NCI-H2107 treated with DMSO at 0.1 percent for 48 hours (cell line): ENCODE measurements around the gene TPM1.

Experiments
- DNase-seq: peaks from one replicate; lab custom pipeline; 2025; ENCODE audit not compliant: unreplicated experiment; lab: John Stamatoyannopoulos, UW

TPM1 gene

DNA sequence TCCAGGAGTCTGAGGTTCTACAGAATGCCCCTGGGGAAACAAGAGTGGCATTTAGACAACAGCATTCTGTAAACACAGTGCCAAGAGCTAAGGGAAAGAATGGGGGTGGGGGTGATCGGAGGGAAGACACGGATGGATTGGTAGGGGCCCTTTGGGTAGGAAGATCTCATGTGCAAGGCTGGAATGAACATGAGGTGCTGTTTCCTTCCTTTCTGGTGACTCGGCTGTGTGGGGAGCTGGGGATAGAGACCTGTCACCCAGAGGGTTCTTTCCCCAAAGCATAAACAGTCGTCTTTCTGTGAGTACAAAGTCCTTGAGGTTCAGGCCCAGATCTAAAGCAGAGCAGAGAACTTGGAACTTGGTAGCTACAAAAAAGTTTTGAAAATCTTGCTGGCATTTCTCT, 11.7 kb downstream of the TPM1 start:
- no peak for DNase-seq

DNA sequence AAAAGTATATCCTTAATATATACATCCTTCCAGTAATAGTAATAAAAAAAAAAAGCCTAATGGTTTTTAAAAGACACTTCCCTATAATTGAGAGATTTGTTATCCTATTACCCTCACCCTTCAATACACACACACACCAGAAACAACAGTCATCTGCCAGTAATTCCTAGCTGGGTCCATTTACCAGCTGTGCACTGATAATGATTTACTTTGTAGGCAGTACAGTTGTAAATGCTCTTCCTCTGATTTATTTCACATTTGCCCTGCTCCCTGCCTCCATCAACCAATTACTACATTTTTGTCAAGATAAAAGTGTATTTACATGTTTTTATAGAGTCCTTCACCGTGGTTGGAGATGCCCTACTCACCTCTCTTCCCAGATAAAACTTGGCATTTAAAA, 12.4 kb downstream of the TPM1 start:
- no peak for DNase-seq

DNA sequence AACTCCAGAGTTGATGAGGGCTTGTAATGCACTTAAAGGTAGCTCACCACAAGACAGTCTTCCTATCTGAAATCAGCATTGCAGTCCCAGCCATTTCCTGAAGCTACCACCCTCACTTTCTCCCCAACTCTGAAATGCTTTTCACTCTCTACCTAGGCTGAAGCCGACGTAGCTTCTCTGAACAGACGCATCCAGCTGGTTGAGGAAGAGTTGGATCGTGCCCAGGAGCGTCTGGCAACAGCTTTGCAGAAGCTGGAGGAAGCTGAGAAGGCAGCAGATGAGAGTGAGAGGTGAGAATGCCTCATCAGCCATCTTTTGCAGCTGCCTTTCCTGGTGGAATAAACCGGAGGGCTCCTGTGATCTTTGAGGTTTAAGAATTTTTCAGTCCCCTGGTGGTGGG, 14.3 kb downstream of the TPM1 start:
- DNase-seq = no peak

DNA sequence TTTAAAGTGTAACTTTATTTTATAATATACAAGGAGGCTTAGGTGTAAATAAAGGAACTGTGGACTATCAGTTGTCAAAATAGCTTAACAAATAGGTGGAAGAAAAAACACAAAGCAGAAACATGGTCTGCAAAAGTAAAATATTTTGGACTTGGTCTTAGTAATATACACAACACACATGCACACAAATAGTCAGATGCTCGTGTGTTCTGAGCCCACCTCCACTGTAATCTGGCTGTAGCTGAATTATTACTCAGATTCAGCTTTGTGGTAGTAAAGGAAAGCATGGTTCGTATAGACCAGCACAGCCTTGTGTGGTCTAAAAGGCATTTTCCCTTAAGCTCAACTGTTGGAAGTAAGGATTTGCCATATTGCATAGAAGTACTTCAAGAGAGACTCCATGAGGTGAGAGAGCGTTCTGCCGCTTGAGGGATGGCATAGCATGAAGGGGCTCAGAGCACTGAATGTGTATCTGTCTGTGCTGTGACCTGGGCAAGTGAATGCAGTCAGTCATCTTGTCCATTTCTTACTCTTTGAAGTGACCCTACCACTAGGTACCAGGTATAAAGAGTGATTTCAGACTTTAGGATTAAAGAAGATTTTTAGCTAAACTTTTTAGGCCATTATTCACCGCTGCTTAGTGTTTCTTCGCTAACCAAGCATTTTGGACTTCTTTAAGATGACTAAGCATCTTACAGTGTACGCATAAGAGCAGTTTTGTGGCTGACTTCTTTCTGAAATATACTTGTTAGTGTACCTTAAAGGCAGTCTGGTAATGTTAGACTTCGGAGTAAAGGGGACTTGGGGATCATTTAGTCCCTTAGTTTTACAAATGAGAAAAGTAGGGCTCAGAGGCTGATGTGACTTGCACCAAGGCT, 15.2 kb downstream of the TPM1 start:
- no peak for DNase-seq

DNA sequence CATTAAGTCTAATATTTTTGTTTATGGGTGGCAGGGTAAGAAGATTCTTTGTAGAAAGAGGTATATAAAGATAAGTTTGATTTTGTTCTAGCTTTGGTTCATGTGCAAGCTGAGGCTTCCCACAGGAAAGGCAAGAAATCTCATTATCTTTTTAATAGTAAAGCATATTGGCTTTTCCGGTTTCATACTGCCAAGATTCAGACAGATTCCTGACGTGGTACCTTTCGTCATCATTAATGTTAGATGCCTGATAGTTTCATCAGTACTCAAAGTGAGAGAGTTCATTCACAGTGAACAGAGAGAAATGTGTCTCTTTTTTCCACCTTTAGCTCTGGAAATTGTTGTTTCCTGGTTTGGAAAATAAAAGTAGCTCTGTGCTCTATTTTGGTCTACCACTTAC, 16.5 kb downstream of the TPM1 start:
- DNase-seq = no peak

DNA sequence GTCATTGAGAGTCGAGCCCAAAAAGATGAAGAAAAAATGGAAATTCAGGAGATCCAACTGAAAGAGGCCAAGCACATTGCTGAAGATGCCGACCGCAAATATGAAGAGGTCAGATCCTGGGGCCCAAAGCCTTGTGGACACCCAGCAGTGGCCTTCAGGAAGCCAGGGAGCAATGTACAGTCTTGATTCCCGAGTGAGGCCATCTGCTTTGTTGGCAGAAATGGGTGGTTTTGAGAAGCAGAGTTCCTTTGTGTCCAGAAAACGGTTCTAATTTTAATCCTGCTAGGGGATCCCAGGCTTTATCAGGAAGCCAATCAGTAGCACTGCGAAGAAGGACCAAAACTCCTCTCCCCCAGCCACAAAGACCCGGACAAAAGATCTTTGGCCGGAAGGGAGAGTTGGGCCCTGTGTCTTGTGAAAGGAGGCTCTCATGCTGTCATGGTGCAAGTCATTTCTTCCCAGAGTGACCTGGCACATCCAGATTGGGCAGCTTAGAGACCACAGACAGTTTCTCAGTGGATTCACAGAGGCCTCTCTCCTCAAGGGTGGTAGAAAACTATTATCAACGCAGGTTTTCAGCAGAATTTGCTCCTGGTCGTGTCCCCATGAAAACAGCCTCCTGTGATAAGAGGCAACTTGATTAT, 17.1 kb downstream of the TPM1 start:
- no peak for DNase-seq

DNA sequence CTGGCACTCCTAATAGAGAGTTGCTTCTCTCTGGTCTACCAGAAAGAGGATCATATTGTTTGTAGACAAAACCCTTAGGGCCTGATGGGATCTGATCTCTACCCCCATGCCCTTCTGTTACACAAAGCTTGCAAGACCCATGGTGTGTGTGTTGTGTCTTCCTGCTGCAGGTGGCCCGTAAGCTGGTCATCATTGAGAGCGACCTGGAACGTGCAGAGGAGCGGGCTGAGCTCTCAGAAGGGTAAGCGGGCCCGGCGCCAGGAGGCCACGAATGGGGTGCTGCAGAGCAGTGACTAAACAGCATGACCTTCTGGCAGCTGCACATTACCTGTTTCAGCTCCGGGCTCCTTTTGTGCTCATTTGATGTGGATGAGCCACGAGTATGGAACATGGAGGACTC, 18.2 kb downstream of the TPM1 start:
- no peak for DNase-seq

DNA sequence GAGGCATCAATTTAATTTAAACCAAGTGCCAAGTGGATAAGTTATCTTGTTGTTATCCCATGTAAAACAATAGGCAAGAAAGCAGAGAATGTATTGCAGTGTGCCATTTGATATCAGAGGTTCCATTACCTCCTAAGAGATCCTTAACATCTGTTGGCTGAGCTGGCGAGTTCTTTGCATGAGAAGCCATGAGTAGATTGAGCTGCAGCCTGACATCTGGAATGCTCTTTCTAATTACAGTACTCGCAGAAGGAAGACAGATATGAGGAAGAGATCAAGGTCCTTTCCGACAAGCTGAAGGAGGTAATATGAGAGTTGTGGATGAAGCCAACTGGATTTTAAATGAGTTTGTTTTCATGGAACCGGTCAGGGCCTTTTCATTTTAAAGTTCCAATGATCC, 19.4 kb downstream of the TPM1 start:
- no peak for DNase-seq

DNA sequence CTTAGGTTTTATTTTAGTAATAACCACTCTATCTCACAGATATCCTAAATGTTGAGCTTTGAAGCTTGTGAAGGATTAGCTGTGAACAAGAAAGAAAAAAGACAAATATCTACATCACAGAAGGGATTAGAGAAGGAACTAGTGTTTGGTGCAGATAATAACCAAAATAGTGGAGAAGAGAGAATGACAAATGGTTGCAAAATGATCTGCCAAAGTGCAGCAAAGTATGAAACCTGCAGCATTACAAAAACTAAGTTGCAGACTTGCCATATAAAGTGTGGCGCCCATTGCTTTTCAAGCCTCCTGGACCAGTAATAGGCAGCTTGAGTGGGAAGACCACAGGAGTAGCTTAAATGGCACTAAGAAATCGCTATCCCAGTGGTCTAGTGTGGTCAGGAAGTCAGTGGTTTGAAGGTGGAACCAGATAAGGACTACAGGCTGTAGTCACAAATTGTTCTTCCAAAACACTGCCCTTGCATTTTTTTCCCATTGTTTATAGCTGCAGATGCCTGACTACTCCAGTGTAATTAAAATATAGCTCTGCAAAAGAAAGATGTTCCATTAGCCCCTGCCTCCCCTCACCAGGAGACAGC, 20.7 kb downstream of the TPM1 start:
- no peak for DNase-seq

DNA sequence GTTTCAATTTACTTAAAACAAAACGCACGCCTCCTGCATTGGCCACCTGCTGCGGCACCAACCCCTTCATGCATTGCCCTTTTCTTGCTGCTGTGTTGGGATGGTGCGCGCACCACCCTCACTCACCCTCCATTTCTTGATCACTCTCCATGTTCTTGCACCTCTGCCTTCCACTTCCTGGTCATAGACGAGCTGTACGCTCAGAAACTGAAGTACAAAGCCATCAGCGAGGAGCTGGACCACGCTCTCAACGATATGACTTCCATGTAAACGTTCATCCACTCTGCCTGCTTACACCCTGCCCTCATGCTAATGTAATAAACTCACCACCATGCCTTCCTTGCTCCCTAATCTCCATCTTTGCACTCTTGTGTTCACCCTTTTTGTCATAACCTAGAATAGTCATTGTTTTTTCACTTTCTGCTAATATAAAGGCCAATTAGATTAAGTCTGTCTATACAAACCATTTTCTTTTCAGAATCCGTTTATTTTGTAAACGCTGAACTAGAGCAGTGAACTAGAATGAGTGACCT, 21.4 kb downstream of the TPM1 start:
- DNase-seq = no peak

DNA sequence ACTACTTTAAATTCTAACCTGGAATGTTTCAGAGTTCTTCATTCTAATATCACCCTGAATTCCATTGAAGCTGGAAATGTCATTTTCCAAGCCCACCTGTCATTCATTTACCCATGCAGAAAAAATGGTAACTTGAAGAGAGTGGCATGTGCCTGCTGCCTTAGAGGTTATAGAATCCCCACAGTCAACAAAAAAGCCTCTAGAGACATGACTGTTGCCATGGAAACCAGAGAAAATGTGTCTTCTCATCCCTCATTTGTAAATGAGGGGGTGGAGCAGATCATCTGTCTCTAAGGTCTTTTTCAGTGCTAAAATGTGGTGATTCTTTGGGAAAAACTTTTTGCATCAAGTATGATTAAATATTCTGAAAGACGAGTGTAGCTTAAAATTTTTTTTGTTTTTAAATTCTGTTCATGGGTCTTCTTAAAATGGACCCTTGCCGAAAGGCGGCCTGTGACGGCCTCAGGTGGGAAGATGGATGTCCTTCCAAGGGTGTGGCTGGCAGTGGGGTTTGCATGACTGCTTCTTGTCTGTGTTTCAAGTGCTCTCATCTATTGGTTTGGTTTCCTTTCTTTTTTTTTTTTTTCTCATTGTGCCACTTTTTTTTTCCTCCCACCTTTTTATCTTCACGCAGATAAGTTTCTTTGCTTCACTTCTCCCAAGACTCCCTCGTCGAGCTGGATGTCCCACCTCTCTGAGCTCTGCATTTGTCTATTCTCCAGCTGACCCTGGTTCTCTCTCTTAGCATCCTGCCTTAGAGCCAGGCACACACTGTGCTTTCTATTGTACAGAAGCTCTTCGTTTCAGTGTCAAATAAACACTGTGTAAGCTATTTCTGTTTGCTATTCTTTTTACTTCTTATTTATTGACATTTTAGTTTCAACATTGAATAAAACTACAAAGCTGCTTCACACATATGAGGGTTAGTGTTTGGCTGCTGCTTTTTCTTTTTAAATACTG, 23.0 kb downstream of the TPM1 start:
- no peak for DNase-seq

DNA sequence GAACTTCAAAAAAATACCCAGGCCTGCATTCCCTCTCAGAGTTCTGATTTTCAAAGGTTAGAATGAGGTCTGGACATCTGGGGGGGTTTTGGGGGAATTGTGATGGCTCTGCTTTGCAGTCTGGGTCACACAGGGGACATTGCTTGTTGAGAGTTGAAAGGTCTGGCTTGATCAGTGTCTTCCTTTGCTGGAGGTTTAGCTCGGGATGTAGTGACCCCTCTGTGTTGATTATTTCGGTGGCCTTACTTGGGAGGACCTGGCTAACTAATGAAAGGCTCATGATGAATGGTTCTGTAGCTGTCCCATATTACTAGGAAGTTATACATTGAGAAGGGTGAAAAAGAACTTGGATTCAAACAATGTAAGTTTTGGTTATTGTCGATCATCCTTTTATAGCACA, 23.7 kb downstream of the TPM1 start:
- DNase-seq = no peak

DNA sequence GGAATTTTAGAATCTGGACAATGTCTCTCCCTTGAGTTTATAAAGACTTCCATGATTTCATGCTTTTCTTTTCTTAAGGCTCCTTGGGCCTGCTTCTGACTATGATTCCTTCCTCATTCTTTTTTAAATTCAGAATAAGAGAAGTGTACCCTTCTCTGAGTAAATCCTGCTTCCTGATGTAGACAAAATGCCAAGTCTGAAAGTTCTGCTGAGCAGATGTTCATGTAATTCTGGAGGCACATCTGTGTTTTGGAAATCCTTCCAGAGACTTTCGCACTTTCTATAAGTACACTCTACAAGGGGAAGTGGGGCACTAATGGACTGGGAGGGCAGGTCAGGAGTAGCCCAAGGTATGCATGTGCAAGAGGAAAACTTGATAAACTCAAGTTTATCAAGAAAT, 24.8 kb downstream of the TPM1 start:
- DNase-seq = no peak

DNA sequence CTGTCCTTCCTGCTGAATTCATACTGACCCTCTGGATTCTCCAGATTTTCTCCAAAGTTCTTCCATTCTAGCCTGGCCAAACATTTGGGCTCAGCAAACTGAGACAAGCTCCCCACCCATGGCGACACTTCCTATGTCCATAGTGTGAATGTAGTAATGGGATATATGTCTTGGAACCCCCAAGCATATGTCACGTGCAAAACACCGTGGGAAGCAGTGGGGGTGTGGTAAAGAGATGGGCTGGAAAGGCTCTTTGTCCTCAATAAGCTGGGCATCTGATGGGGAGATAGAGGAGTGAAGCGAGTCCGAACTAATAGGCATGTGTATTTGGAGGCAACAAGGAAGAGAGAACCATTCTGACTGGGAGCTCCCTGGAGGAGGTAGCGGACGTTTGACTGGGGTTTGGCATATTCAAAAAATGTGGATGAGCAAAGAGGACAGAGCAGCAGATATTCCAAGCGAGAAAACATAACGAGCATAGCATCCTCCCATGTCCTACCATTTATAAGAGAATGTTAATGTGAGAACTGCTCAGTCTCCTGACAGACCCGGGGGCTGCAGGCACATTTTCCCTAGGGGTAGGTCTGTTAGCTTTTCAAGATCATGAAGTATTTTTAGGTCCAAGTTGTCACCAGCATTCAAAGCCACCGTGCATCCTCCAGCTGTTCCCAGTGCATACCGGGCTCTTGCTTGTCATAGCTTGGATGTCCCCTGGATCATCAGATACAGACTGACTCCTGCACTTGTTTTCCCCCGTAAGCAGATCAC, 25.6 kb downstream of the TPM1 start:
- no peak for DNase-seq

DNA sequence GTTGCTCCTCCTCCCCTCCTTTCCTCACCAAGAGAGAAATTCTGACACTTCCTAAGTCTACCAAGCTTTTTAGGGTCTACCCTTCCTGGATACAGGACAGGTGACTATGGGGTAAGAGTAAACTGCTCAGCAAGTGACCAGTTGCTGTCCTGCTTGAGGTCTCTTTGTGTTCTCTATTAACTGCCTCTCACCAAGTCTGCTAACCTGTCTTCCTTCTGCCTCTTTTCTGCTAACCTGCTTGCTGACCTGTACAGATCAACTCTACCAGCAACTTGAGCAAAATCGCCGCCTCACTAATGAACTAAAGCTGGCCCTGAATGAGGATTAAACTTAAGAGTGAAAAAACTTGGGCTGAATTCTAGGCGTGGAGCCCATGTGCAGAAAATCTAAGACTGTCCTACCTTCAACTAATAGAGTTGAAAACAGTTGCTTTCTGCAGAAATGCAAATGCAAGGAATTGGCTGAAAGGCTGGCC, 27.1 kb downstream of the TPM1 start:
- no peak for DNase-seq

DNA sequence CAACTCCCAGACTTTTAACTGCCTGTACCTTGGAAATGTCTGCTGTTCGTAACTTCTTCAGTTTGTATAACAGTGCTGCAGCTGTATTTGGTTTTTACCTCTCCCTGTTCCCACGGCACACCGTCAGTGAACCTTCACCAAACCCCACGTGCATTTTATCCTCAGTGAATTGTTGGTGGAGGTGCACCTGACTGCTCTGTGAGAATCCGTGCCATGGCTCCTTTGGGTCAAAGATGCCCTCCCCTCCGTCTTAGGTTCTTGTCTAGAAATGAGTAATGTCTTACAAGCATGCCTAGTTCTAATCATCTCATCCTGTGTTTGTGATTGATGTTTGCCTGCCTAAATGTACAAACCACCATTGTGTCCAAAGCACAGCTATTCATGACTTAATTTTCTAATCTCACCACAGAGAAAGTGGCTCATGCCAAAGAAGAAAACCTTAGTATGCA, 28.2 kb downstream of the TPM1 start:
- DNase-seq = no peak

DNA sequence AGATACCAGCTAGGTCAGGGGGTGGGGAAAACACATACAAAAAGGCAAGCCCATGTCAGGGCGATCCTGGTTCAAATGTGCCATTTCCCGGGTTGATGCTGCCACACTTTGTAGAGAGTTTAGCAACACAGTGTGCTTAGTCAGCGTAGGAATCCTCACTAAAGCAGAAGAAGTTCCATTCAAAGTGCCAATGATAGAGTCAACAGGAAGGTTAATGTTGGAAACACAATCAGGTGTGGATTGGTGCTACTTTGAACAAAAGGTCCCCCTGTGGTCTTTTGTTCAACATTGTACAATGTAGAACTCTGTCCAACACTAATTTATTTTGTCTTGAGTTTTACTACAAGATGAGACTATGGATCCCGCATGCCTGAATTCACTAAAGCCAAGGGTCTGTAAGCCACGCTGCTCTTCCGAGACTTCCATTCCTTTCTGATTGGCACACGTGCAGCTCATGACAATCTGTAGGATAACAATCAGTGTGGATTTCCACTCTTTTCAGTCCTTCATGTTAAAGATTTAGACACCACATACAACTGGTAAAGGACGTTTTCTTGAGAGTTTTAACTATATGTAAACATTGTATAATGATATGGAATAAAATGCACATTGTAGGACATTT, 28.9 kb downstream of the TPM1 start:
- no peak for DNase-seq

DNA sequence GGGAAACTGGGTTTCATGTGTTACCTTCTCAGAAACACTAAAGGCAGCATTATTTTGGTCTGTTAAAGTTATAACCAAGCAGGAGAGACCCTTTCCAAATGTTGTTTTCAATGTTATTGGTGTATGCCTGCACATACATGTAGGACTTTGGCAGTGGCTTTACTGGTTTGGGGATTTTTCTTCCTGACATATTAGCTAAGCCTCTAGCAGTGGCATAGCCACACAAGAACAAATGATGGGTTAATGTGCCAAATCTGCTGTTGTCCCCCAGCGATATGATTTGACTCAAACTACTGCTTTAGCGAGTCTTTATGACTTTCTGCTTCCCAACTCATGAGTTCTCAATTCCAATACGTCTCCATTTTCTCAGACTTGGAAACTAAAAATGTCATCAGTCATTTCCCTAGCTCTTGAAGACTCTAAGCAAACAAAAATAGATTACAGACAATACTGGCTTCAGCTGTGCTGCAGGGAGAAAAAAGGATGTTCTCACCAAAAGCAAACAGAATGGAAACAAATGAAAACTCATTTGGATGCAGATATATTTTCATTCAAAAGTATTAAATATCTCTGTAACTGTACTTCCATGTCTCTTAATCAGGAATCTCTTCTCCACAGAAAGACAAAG, 29.6 kb downstream of the TPM1 start:
- DNase-seq = no peak

DNA sequence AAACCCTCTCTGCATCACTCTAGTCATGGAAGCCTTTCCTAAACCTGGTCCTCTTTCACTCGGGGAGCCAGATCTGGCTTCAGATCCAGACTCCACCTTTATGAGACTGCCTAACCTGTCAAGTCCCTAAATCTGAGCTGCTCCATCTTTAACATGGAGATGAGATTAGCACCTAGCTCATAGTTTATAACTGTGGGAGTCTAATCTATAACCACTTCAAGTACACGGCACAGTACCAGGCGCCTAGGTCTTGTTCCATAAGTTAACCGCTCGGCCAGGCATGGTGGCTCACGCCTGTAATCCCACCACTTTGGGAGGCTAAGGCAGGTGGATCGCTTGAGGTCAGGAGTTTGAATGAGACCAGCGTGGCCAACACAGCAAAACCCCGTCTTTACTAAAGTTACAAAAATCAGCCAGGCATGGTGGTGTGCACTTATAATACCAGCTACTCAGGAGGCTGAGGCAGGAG, 30.3 kb downstream of the TPM1 start:
- no peak for DNase-seq
